ENCODE measurements around the gene GLCE. TPM values are rescaled to one million over a fixed set of nuclear protein-coding genes. Genes with fewer than 3 reads are reported as not detected.

GLCE gene
- total and polyA plus RNA-seq, 10 donors: 2.8 to 13.3 (median 8.9) TPM

GRCh38 chr15:69141833-69142232 lies 18.6 kb upstream of the GLCE start:
- no peaks in the 10 kb centered on the region for H3K4me1 ChIP-seq
- intact Hi-C loops (cut with DNase I; ENCODE audit: low total_unique reads): no loop called here
- H3K4me3 ChIP-seq: no peak overlapping the region
- TF ChIP-seq POLR2A (IDR thresholded peaks at IDR 0.05) (no peak), POLR2AphosphoS5 (IDR thresholded peaks at IDR 0.05) (no peak), CTCF (IDR thresholded peaks at IDR 0.05 in 8 of 11, conservative IDR thresholded peaks at IDR 0.05 in 3 of 11) (no peak)
- peaks cover 0 to 27% (median 0%) of the 10 kb centered on the region in 7 donors for H3K27me3 ChIP-seq (replicated peaks in 1 of 7)
- H3K27ac ChIP-seq: no peak overlapping the region
- no peaks in the 10 kb centered on the region for H3K9me3 ChIP-seq
- no peaks in the 10 kb centered on the region for H3K36me3 ChIP-seq
- no peak for DNase-seq
- WGBS, 5 donors: 69 to 97% (median 81%) methylated on average over 1 of the region's 1 CpG

DNA sequence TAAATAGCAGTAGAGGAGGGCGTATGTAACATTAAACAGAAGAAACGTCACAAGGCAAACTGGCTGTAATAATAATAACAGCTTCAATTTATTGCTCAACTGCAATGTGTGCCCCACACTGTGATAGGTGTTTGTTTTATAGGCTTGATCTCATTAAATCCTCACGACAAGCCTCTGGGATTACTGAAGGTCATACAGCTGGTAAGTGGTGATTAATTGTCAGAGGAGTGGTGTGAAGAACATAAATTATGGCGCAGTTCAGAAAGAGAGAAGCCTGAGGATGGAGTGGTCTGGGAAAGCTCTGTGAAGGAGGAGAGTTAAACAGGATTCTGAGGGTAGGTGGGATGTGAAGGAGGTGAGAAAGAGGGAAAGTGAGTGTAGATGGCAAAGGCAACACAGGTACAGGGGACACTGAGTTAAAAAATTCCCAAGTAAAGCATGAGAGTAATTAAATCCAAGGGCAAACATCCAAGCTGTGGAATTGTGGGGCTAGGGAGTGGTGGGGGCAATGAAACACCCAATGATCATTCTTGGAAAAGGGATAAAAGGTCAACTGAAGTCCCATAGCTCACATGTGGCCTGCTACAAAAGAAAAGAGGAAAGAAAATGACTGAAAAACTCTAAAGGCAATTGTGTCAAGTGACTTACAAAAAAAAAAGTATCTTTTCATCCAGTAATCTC lies 16.5 kb upstream of the GLCE start:
- intact Hi-C loops (cut with DNase I; ENCODE audit: low total_unique reads): no loop called here
- DNase-seq: no peak
- peaks cover 0 to 38% (median 0%) of the 10 kb centered on the region in 7 donors for H3K27me3 ChIP-seq (replicated peaks in 1 of 7)
- H3K27ac ChIP-seq: no peak overlapping the region
- 69 to 81% (median 76%) methylated on average over 4 of the region's 4 CpGs for WGBS, 5 donors
- H3K4me3 ChIP-seq: no peak overlapping the region
- no peaks in the 10 kb centered on the region for H3K9me3 ChIP-seq
- H3K4me1 ChIP-seq: no peaks in the 10 kb centered on the region
- TF ChIP-seq POLR2A (IDR thresholded peaks at IDR 0.05) (no peak), CTCF (IDR thresholded peaks at IDR 0.05 in 8 of 11, conservative IDR thresholded peaks at IDR 0.05 in 3 of 11) (no peak), POLR2AphosphoS5 (IDR thresholded peaks at IDR 0.05) (no peak)
- H3K36me3 ChIP-seq: no peaks in the 10 kb centered on the region

DNA sequence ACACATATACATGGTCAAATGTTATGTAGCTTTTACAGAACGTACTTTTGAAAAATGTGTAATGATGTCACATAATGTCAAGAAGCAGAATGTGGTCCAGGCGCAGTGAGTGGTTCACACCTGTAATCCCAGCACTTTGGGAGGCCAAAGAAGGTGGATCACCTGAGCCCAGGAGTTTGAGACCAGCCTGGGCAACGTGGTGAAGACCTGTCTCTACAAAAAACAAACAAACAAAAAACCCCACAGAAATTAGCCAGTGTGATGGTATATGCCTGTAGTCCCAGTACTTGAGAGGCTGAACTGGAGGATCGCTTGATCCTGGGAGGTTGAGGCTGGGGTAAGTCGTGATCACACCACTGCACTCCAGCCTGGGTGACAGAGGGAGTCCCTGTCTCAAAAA lies 15.9 kb upstream of the GLCE start:
- TF ChIP-seq POLR2AphosphoS5 (IDR thresholded peaks at IDR 0.05) (no peak), CTCF (IDR thresholded peaks at IDR 0.05 in 8 of 11, conservative IDR thresholded peaks at IDR 0.05 in 3 of 11) (no peak), POLR2A (IDR thresholded peaks at IDR 0.05) (no peak)
- WGBS, 5 donors: 72 to 88% (median 82%) methylated on average over 5 of the region's 5 CpGs

GRCh38 chr15:69145149-69145693 lies 15.2 kb upstream of the GLCE start:
- Histone ChIP-seq H3K4me3 (no peak overlapping the region), H3K4me1 (no peaks in the 10 kb centered on the region), H3K27ac (no peak overlapping the region), H3K36me3 (no peaks in the 10 kb centered on the region), H3K9me3 (no peaks in the 10 kb centered on the region), H3K27me3 (replicated peaks in 1 of 7) (peaks cover 0 to 40% (median 0%) of the 10 kb centered on the region in 7 donors)
- no peak for TF ChIP-seq POLR2AphosphoS5 (IDR thresholded peaks at IDR 0.05)
- no peak for TF ChIP-seq CTCF (IDR thresholded peaks at IDR 0.05 in 8 of 11, conservative IDR thresholded peaks at IDR 0.05 in 3 of 11)
- TF ChIP-seq POLR2A (IDR thresholded peaks at IDR 0.05): no peak
- intact Hi-C loops (cut with DNase I; ENCODE audit: low total_unique reads): no loop called here
- 89 to 93% (median 91%) methylated on average over 1 of the region's 1 CpG for WGBS, 5 donors
- no peak for DNase-seq

More for the DNA sequence above, 15.9 kb upstream of the GLCE start:
- no peak for DNase-seq
- H3K4me3 ChIP-seq: no peak overlapping the region
- H3K4me1 ChIP-seq: no peaks in the 10 kb centered on the region
- no peak overlapping the region for H3K27ac ChIP-seq
- no peaks in the 10 kb centered on the region for H3K36me3 ChIP-seq
- intact Hi-C loops (cut with DNase I; ENCODE audit: low total_unique reads): no loop called here
- H3K27me3 ChIP-seq (replicated peaks in 1 of 7): peaks cover 0 to 40% (median 0%) of the 10 kb centered on the region in 7 donors
- H3K9me3 ChIP-seq: no peaks in the 10 kb centered on the region
